Neural crest cell (in vitro differentiated cells): ENCODE results near the gene NEMP1. TPM values are rescaled to one million over a fixed set of nuclear protein-coding genes. Genes with fewer than 3 reads are reported as not detected.

ENCODE experiments used
- DNase-seq: peaks from one replicate; pipeline ENCODE4 v3.0.0; 2021; ENCODE audit warnings: low read depth, mixed read lengths, low spot score
- H3K27ac Mint-ChIP-seq: one replicate; pipeline ENCODE4 v1.8.0; 2021; ENCODE audit warnings: mild to moderate bottlenecking, mixed read lengths; ENCODE audit not compliant: unreplicated experiment
- H3K27me3 Mint-ChIP-seq: 2 replicates; pipeline ENCODE4 v1.8.0; 2021; ENCODE audit warnings: low read depth, mild to moderate bottlenecking, mixed read lengths
- H3K36me3 Mint-ChIP-seq: 2 replicates; pipeline ENCODE4 v1.8.0; 2021; ENCODE audit warnings: low read depth, mild to moderate bottlenecking, mixed read lengths
- H3K4me1 Mint-ChIP-seq: 2 replicates; pipeline ENCODE4 v1.8.0; 2021; ENCODE audit warnings: mixed read lengths
- H3K4me3 Mint-ChIP-seq: one replicate; pipeline ENCODE4 v1.8.0; 2021; ENCODE audit warnings: mild to moderate bottlenecking, mixed read lengths
- H3K9me3 Mint-ChIP-seq: 2 replicates; pipeline ENCODE4 v1.8.0; 2021; ENCODE audit warnings: mixed read lengths
- CTCF ChIP-seq: fragments of 200-600 bp; sonication (generic); conservative IDR thresholded peaks from 2 replicates; pipeline ENCODE4 v1.5.0; 2021; ENCODE audit warnings: antibody characterized with exemption, mild to moderate bottlenecking
- total RNA-seq: library from RNA; stranded (reverse); gene quantifications from 2 replicates; pipeline ENCODE4 v1.2.1, GENCODE V29; 2021

NEMP1 gene
- total RNA-seq, 1 donor from 2014 or later = 49.6 TPM

DNA sequence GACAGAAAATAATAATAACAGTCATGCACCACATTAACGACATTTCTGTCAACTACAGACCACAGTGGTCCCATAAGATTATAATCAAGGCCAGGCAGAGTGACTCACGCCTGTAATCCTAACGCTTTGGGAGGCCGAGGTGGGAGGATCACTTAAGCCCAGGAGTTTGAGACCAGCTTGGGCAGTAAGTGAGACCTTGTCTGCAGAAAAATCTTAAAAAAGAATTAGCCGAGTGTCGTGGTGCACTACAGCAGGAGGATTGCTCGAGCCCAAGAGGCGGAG is 18.9 kb upstream of the NEMP1 start:
- Mint-ChIP-seq H3K4me3 (peak overlapping the region; percentile 36), H3K27ac (no peak overlapping the region)

DNA sequence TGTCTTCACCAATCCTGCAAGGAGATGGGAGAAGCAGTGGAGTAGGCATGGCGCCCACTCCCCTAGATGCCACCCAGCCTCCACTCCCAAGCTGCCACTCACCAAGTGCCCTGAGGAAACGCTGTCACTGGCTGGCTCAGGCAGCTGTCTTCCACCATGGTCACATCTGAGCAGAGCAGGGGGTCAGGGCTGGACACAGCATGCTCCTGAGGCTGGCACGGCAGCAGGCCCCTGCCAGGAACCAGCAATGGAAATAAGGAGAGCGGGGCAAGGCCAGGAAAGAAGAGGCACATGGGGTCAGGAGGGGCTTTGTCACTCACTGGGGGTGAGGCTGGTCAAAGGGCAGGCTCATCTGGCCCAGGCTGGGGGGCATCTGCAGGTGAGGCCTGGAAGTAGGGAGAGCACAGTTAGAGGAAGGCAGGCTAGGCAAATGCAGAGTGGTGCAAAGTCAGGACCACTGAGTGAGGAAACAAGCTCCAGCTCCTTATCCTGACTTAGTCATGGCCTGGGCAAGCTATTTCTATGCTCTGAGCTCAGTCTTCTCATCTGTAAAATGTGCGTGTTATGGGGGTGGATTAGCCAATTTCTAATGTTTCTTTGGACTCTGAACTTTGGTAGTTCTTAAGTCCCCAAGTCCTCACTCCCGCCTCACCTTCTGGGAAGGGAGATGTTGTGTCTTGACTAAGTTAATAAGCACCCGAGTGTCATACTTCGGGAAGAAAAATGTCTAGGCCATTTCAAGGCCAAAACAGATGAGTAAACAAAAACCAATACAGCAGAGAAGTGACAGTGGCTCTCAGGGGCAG is 18.4 kb upstream of the NEMP1 start:
- no peak for DNase-seq
- Mint-ChIP-seq H3K4me3 (peak overlapping the region; percentile 44), H3K27ac (no peak overlapping the region), H3K9me3 (no peaks in the 10 kb centered on the region), H3K27me3 (peaks cover 3% of the 10 kb centered on the region), H3K36me3 (peaks cover 5% of the 10 kb centered on the region), H3K4me1 (peaks cover 42% of the 10 kb centered on the region)
- no peak for TF ChIP-seq CTCF

More for the DNA sequence above, 18.9 kb upstream of the NEMP1 start:
- H3K4me1 Mint-ChIP-seq = peaks cover 42% of the 10 kb centered on the region
- peaks cover 5% of the 10 kb centered on the region for H3K36me3 Mint-ChIP-seq
- H3K27me3 Mint-ChIP-seq = peaks cover 3% of the 10 kb centered on the region
- no peak for DNase-seq
- TF ChIP-seq CTCF = no peak
- H3K9me3 Mint-ChIP-seq = no peaks in the 10 kb centered on the region

GRCh38 chr12:57096099-57096572 is 17.5 kb upstream of the NEMP1 start:
- H3K27ac Mint-ChIP-seq = peak overlapping the region; percentile 24
- H3K4me1 Mint-ChIP-seq = peaks cover 46% of the 10 kb centered on the region
- peak overlapping the region; percentile 50 for H3K4me3 Mint-ChIP-seq
- peaks cover 8% of the 10 kb centered on the region for H3K36me3 Mint-ChIP-seq
- TF ChIP-seq CTCF = no peak
- no peak for DNase-seq
- no peaks in the 10 kb centered on the region for H3K9me3 Mint-ChIP-seq
- peaks cover 3% of the 10 kb centered on the region for H3K27me3 Mint-ChIP-seq

GRCh38 chr12:57095440-57095839 is 16.8 kb upstream of the NEMP1 start:
- Mint-ChIP-seq H3K4me1 (peaks cover 53% of the 10 kb centered on the region), H3K27ac (no peak overlapping the region), H3K4me3 (peak overlapping the region; percentile 50), H3K36me3 (peaks cover 8% of the 10 kb centered on the region), H3K9me3 (no peaks in the 10 kb centered on the region), H3K27me3 (peaks cover 3% of the 10 kb centered on the region)
- no peak for DNase-seq
- no peak for TF ChIP-seq CTCF

DNA sequence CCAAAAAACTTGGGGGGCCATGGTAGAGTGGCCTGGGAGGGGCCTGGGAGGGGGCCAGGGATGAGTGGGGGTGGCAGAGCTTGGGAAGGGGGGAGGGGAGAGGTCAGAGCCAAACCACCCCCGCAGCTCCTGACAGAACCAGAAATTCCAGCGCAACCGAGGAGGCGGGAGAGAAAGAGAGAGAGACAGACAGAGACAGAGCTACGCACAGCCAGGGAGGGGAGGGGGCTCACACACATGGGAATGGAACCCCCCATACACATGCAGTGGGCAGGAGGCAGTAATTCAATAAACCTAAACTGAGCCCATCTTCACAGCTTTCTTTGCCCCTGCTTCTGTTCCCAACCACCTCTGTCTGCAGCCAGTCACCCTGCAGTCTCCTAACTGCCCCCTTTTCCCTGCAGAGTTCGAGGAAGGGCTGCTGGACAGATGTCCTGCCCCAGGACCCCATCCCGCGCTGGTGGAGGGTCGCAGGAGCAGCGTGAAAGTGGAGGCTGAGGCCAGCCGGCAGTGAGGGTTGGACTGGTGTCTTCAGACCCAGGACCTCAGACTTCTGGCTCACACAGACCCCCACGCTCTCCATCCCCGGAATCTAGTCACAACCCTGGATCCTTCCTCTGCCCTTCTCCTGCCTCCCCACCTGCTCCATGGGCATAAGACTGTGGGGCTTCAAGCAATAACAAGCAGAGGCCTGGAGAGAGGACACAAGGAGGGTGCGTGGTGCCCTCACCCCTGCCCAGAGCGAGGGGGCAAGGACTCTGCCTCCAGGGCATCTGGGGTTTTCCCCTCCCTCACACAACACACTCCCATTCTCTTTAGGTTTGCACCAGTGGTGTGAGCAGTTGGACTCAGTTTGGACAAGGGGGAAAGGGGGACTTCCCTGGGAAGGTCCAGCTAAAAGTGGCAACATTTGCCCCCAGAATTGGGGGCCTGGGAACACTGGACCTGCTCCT is 15.9 kb upstream of the NEMP1 start:
- Mint-ChIP-seq H3K4me3 (peak overlapping the region; percentile 91), H3K27ac (peak overlapping the region; percentile 43), H3K9me3 (no peaks in the 10 kb centered on the region), H3K4me1 (peaks cover 61% of the 10 kb centered on the region), H3K27me3 (peaks cover 3% of the 10 kb centered on the region), H3K36me3 (peaks cover 10% of the 10 kb centered on the region)
- DNase-seq = no peak
- TF ChIP-seq CTCF = no peak
